PC-9 (cell line): ENCODE measurements around the gene ROBO1. TPM values are rescaled to one million over a fixed set of nuclear protein-coding genes. Genes with fewer than 3 reads are reported as not detected.

Source experiments
- BruUV-seq: library from RNA; stranded (reverse); fragments of 400-500 nt; replicated peaks from 2 replicates; lab custom pipeline; 2021; lab: Mats Ljungman, UMichigan
- CTCF ChIA-PET: fragments of 300-600 bp; sonication (Branson Sonifier 250); formaldehyde crosslinking; loops from one replicate; lab custom pipeline; 2022; ENCODE audit warnings: antibody characterized with exemption; lab: Charles Lee
- POLR2A ChIA-PET: fragments of 300-600 bp; sonication (Branson Sonifier 250); formaldehyde crosslinking; loops from one replicate; lab custom pipeline; 2022; ENCODE audit warnings: antibody characterized with exemption; ENCODE audit not compliant: unreplicated experiment; lab: Charles Lee
- DNase-seq, 2 experiments: peaks; one replicate each; pipeline versions ENCODE4 v3.0.0 to v3.0.0-alpha.2; 2015 to 2022; ENCODE audit warnings: mixed read lengths in 1 of 2
- H2AFZ ChIP-seq: fragments of 200-600 bp; sonication (generic); 2 replicates; pipeline ENCODE4 v1.8.1; 2017; ENCODE audit warnings: antibody characterized with exemption
- H3F3A ChIP-seq: fragments of 200-600 bp; sonication (generic); 2 replicates; pipeline ENCODE4 v1.8.1; 2017; ENCODE audit warnings: antibody characterized with exemption, mild to moderate bottlenecking, low read depth; ENCODE audit not compliant: insufficient read depth
- H3K27ac ChIP-seq: fragments of 200-600 bp; sonication (generic); 2 replicates; pipeline ENCODE4 v1.6.1; 2016; ENCODE audit warnings: mixed run types
- H3K27me3 ChIP-seq: fragments of 200-600 bp; sonication (generic); 2 replicates; pipeline ENCODE4 v1.6.1; 2016; ENCODE audit warnings: low read depth, mixed run types; ENCODE audit not compliant: insufficient read depth
- H3K36me3 ChIP-seq: fragments of 200-600 bp; sonication (generic); 2 replicates; pipeline ENCODE4 v1.6.1; 2016; ENCODE audit warnings: low read depth, mixed run types
- H3K4me1 ChIP-seq: fragments of 200-600 bp; sonication (generic); replicated peaks from 2 replicates; pipeline ENCODE4 v1.6.1; 2016; ENCODE audit warnings: mixed run types; ENCODE audit not compliant: insufficient read depth
- H3K4me2 ChIP-seq: fragments of 200-600 bp; sonication (generic); 2 replicates; pipeline ENCODE4 v1.6.1; 2017; ENCODE audit warnings: mixed run types
- H3K4me3 ChIP-seq: fragments of 200-600 bp; sonication (generic); 2 replicates; pipeline ENCODE4 v1.6.1; 2016; ENCODE audit warnings: mixed run types
- H3K79me2 ChIP-seq: fragments of 200-600 bp; sonication (generic); 2 replicates; pipeline ENCODE4 v1.6.1; 2017; ENCODE audit warnings: low read depth, mixed run types
- H3K9me2 ChIP-seq: fragments of 200-600 bp; sonication (generic); 2 replicates; pipeline ENCODE4 v1.8.1; 2017; ENCODE audit warnings: mild to moderate bottlenecking; ENCODE audit not compliant: insufficient read depth
- H3K9me3 ChIP-seq: fragments of 200-600 bp; sonication (generic); 2 replicates; pipeline ENCODE4 v1.8.1; 2016; ENCODE audit warnings: low read depth; ENCODE audit not compliant: insufficient read depth
- H4K20me1 ChIP-seq: fragments of 200-600 bp; sonication (generic); 2 replicates; pipeline ENCODE4 v1.8.1; 2017; ENCODE audit not compliant: insufficient read depth
- EZH2 ChIP-seq: fragments of 200-600 bp; sonication (generic); IDR thresholded peaks from 2 replicates; pipeline ENCODE4 v1.8.0; 2017; ENCODE audit warnings: antibody characterized with exemption, low read depth
- intact Hi-C: fragments of 100-400 bp; cut with micrococcal nuclease; formaldehyde crosslinking; loops from one replicate; pipeline ENCODE4 v1.10.0; 2022; ENCODE audit not compliant: unreplicated experiment
- total RNA-seq: library from RNA; stranded (reverse); gene quantifications from 2 replicates; pipeline ENCODE4 v1.2.3, GENCODE V29; 2021
- TF ChIP-seq, protein P1 (sequence below): fragments of 200-600 bp; sonication (generic); conservative IDR thresholded peaks from 2 replicates; pipeline ENCODE4 v1.6.1; 2017; ENCODE audit warnings: mixed run types, antibody characterized with exemption, mild to moderate bottlenecking, moderate library complexity

Gene ROBO1
- total RNA-seq, 1 experiment from 2014 or later, result 17.5 TPM

DNA sequence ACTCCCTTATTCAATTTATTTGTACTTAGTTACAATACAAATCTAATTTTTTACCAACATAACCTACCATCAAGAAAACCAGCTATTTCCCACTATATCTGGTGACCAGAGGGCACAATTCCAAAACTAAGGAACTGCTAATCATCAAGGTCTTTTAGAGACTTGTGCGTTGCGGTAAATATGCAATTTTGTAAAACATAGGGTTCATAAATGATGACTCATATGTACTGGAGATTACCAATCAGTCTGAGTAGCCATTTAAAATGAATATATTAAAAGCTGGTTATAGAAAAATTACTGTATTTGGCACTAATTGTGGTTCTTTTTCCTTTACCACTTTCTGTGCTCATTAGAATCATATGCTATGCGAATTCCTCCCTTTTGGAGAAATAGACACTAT, 859.6 kb downstream of the ROBO1 start:
- DNase-seq, result no peak
- H3F3A ChIP-seq, result no peaks in the 10 kb centered on the region
- H3K4me3 ChIP-seq, result no peak overlapping the region
- no peaks in the 10 kb centered on the region for H3K27me3 ChIP-seq
- CTCF ChIA-PET, result no interaction called here
- BruUV-seq, result no TSS peak
- POLR2A ChIA-PET, result no interaction called here
- H4K20me1 ChIP-seq, result no peaks in the 10 kb centered on the region
- no peaks in the 10 kb centered on the region for H3K9me3 ChIP-seq
- no peak overlapping the region for H2AFZ ChIP-seq
- no peak overlapping the region for H3K4me2 ChIP-seq
- H3K79me2 ChIP-seq, result no peaks in the 10 kb centered on the region
- intact Hi-C loops, result no loop called here
- TF ChIP-seq, protein P1, sequence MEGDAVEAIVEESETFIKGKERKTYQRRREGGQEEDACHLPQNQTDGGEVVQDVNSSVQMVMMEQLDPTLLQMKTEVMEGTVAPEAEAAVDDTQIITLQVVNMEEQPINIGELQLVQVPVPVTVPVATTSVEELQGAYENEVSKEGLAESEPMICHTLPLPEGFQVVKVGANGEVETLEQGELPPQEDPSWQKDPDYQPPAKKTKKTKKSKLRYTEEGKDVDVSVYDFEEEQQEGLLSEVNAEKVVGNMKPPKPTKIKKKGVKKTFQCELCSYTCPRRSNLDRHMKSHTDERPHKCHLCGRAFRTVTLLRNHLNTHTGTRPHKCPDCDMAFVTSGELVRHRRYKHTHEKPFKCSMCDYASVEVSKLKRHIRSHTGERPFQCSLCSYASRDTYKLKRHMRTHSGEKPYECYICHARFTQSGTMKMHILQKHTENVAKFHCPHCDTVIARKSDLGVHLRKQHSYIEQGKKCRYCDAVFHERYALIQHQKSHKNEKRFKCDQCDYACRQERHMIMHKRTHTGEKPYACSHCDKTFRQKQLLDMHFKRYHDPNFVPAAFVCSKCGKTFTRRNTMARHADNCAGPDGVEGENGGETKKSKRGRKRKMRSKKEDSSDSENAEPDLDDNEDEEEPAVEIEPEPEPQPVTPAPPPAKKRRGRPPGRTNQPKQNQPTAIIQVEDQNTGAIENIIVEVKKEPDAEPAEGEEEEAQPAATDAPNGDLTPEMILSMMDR, result no peak
- TF ChIP-seq EZH2, result no peak
- H3K27ac ChIP-seq, result no peak overlapping the region
- no peaks in the 10 kb centered on the region for H3K9me2 ChIP-seq
- H3K4me1 ChIP-seq, result no peaks in the 10 kb centered on the region
- H3K36me3 ChIP-seq, result no peaks in the 10 kb centered on the region

DNA sequence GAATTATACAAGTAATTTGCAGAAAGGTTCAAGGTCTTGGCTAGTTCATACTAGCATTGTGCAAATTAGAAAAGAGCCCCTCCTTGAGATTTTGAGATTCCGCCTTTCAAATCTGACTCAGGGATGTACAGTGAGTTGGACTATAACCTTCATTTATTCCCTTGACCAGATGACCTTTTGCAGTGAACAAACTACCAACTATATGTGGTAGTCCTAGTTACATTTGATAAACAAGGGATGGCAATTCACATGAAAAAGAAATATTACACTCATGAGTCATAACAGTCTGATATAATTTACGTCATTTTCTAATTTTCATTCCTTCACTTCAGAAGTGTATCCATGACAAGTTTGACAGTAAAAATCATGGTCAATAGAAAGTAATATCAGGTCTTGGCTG, 860.4 kb downstream of the ROBO1 start:
- Histone ChIP-seq H3K4me3 (no peak overlapping the region), H3K4me2 (no peak overlapping the region), H3K4me1 (no peaks in the 10 kb centered on the region), H3K27me3 (no peaks in the 10 kb centered on the region), H3K27ac (no peak overlapping the region), H3F3A (no peaks in the 10 kb centered on the region), H3K36me3 (no peaks in the 10 kb centered on the region), H2AFZ (no peak overlapping the region), H3K9me3 (no peaks in the 10 kb centered on the region), H4K20me1 (no peaks in the 10 kb centered on the region), H3K79me2 (no peaks in the 10 kb centered on the region), H3K9me2 (no peaks in the 10 kb centered on the region)
- ChIA-PET POLR2A (no interaction called here), CTCF (no interaction called here)
- TF ChIP-seq EZH2, result no peak
- TF ChIP-seq, protein P1, result no peak
- no TSS peak for BruUV-seq
- no peak for DNase-seq
- intact Hi-C loops, result no loop called here

DNA sequence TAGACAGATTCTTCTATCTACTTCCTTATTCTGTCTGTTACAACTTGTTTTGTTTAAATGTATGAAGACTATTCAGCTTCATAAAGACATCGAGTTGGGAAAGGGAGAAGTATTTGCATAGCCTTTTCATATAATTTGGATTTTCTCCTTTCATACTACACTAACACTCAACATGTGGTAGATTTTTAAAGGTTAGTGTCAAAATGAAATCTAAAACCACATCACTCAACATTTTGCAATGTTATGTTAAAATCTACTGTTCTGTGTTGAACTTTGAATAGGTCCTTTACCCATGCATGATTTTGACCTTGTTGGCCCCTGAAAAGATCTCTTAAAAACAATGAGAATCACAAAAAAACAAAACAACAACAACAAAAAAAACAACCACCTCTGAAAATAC, 860.9 kb downstream of the ROBO1 start:
- no peak for DNase-seq
- no peaks in the 10 kb centered on the region for H3K9me3 ChIP-seq
- POLR2A ChIA-PET, result no interaction called here
- no peaks in the 10 kb centered on the region for H3K27me3 ChIP-seq
- BruUV-seq, result no TSS peak
- H3K36me3 ChIP-seq, result no peaks in the 10 kb centered on the region
- H3F3A ChIP-seq, result no peaks in the 10 kb centered on the region
- CTCF ChIA-PET, result no interaction called here
- TF ChIP-seq, protein P1, result no peak
- no peak for TF ChIP-seq EZH2
- H4K20me1 ChIP-seq, result no peaks in the 10 kb centered on the region
- H3K9me2 ChIP-seq, result no peaks in the 10 kb centered on the region
- no peak overlapping the region for H3K27ac ChIP-seq
- no peak overlapping the region for H3K4me3 ChIP-seq
- no peaks in the 10 kb centered on the region for H3K79me2 ChIP-seq
- intact Hi-C loops, result no loop called here
- H3K4me2 ChIP-seq, result no peak overlapping the region
- H3K4me1 ChIP-seq, result no peaks in the 10 kb centered on the region
- no peak overlapping the region for H2AFZ ChIP-seq
